Stimulated activated CD8-positive, alpha-beta memory T cell treated with anti-CD3 and anti-CD28 coated beads, Interleukin-7, amount 100 ng/mL, for 24 hours (primary cell): ENCODE results near the gene TBC1D3E.
"Not testable (repeated sequence)": the region's sequence is repeated elsewhere in the genome, so short reads cannot be mapped to it uniquely, and the experiment has no call there.

Experiments used
- DNase-seq: peaks from one replicate; pipeline ENCODE4 v3.0.0-alpha.2; 2020; ENCODE audit warnings: low read depth

TBC1D3E gene

GRCh38 chr17:38127651-38128050 lies at the start of gene TBC1D3E:
Gene TBC1D3E (plus strand): TSS chr17:38127951. CDS start chr17:38129496, 1,545 bp downstream.
- DNase-seq, result not testable (repeated sequence)

- not testable (repeated sequence) for DNase-seq
These were observed 40.4 kb upstream of the TBC1D3E start for GRCh38 chr17:38087344-38087743.

GRCh38 chr17:38088120-38088519 lies 39.6 kb upstream of the TBC1D3E start:
- DNase-seq, result not testable (repeated sequence)

DNA sequence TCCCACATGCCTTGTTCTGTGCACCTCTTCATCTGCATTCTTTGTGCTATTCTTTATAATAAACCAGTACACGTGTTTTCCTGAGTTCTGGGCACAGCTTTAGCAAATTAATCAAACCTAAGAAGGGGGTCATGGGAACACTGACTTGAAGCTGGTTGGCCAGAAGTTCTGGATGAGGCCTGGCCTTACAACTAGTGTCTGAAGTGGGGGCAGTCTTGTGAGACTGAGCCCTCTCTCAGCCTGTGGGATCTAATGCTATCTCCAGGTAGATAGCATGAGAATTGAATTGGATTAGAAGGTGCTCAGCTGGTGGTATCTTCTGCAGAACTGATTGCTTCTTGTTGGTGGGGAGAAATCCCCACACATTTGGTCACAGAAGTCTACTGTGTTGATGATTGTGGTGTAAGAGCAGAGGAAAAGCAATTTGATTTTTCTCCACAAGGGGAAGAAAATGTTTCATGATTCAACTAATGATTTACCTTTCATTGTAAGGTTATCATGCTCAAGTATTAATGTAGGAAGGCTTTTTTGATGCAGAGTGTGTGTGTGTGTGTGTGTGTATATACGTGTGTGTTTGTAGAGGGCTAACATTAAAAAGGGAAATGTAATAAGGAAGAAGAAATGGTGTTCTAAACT lies 33.6 kb upstream of the TBC1D3E start:
- DNase-seq, result not testable (repeated sequence)

DNA sequence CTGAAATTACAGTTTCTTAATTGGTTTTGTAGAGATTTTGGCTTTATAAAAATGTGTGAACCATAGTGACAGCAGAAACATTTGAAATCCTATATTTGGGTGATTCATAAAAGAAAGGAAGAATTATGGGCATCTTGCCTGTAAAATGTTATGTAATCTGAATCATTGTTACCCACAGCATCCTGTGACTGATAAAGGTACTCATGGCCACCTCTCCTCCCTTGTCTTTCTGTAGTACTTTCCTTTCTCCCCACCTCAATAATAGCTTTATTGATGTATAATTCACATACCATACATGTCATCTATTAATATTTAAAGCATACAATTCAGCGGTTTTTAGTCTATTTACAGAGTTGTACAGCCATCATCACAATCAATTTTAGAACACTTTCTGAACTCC lies 28.5 kb upstream of the TBC1D3E start:
- not testable (repeated sequence) for DNase-seq

DNA sequence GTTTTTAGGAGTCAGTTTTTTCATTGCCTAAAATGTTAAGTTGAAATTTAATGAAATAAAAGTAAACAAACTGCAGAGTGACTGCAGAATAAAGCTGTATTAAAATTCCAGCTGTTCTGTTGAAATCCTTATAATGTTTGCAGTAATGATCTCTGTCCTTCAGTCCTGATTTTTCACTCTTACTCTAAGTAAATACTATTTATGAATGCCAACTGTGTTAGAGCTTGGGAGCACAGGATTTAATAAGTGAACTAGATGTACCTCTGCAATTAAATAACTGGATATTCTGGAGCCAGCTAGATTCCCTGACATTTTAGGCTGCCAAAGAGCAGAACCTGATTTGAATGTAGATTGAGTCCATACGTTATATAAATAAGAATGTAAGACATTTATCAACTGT lies 7.9 kb upstream of the TBC1D3E start:
- not testable (repeated sequence) for DNase-seq

GRCh38 chr17:38134860-38135259 lies 7.1 kb downstream of the TBC1D3E start:
- not testable (repeated sequence) for DNase-seq
